ENCODE measurements around the gene WDFY4.

DNA sequence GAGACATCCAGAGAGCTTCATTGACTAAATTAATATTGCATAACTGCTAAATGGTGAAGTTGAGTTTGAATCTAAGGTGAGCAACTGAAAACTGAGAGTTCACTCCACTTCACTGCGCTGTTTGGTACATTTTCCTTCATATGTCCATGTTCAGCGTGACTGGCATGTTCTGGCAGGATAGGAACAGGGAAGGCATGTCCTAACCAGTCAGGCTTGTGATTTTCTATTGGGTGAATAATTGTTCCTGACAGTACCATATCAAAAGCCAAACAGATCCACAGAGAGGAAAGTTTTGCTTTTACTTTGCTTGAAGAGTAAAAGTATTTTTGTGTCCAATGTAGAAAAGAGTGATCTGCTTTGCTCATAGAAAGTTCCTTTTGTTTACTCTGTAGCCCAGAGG lies 53.2 kb downstream of the WDFY4 start:
- no peak for TF ChIP-seq POLR2AphosphoS5 (IDR thresholded peaks at IDR 0.05; ENCODE audit: low read depth, low read length)
- no peak for TF ChIP-seq EZH2 (IDR thresholded peaks at IDR 0.05)
